Amniotic stem cell (primary cell): ENCODE results near the gene AGPAT4.
"Not testable (repeated sequence)": the region's sequence is repeated elsewhere in the genome, so short reads cannot be mapped to it uniquely, and the experiment has no call there.

Experiments used
- DNase-seq: peaks from one replicate; lab custom pipeline; 2025; lab: John Stamatoyannopoulos, UW

Gene AGPAT4

GRCh38 chr6:161138543-161139303 is 135.1 kb downstream of the AGPAT4 start:
- DNase-seq = no peak

GRCh38 chr6:161137839-161138542 is 135.9 kb downstream of the AGPAT4 start:
- no peak for DNase-seq

GRCh38 chr6:161137320-161137719 is 136.5 kb downstream of the AGPAT4 start:
- no peak for DNase-seq

- no peak for DNase-seq
Observed at GRCh38 chr6:161136655-161137054, 137.2 kb downstream of the AGPAT4 start.

GRCh38 chr6:161135695-161136591 is 137.9 kb downstream of the AGPAT4 start:
- DNase-seq = no peak

GRCh38 chr6:161134550-161135298 is 139.1 kb downstream of the AGPAT4 start:
- DNase-seq = no peak

GRCh38 chr6:161133963-161134362 is 139.9 kb downstream of the AGPAT4 start:
- DNase-seq = no peak

- no peak for DNase-seq
Observed at GRCh38 chr6:161132384-161132783, 141.5 kb downstream of the AGPAT4 start.

- DNase-seq = no peak
Observed at GRCh38 chr6:161130967-161131766, 142.7 kb downstream of the AGPAT4 start.

GRCh38 chr6:161130541-161130940 is 143.3 kb downstream of the AGPAT4 start:
- DNase-seq = no peak

GRCh38 chr6:161128680-161129196 is 145.1 kb downstream of the AGPAT4 start:
- no peak for DNase-seq

- DNase-seq = no peak
Observed at GRCh38 chr6:161128230-161128629, 145.6 kb downstream of the AGPAT4 start.

GRCh38 chr6:161127071-161127740 is 146.7 kb downstream of the AGPAT4 start:
- DNase-seq = no peak

GRCh38 chr6:161125591-161125990 is 148.3 kb downstream of the AGPAT4 start:
- DNase-seq = no peak

GRCh38 chr6:161123319-161123718 is 150.5 kb downstream of the AGPAT4 start:
- not testable (repeated sequence) for DNase-seq

GRCh38 chr6:161117942-161118341 is 155.9 kb downstream of the AGPAT4 start:
- no peak for DNase-seq

GRCh38 chr6:161117308-161117707 is 156.6 kb downstream of the AGPAT4 start:
- no peak for DNase-seq

GRCh38 chr6:161116554-161116953 is 157.3 kb downstream of the AGPAT4 start:
- no peak for DNase-seq

- no peak for DNase-seq
Observed at GRCh38 chr6:161115468-161115867, 158.4 kb downstream of the AGPAT4 start.

- no peak for DNase-seq
Observed at GRCh38 chr6:161111261-161111660, 162.6 kb downstream of the AGPAT4 start.
